ENCODE data around the gene DACT3. TPM values are rescaled to one million over a fixed set of nuclear protein-coding genes. Genes with fewer than 3 reads are reported as not detected.
"Not testable (repeated sequence)": the region's sequence is repeated elsewhere in the genome, so short reads cannot be mapped to it uniquely, and the experiment has no call there.

Gene DACT3
- total RNA-seq, 1 donor from 2014 or later, result 0.32 TPM

- no peak for ATAC-seq
Measured at GRCh38 chr19:46631481-46631880, 29.5 kb downstream of the DACT3 start.

DNA sequence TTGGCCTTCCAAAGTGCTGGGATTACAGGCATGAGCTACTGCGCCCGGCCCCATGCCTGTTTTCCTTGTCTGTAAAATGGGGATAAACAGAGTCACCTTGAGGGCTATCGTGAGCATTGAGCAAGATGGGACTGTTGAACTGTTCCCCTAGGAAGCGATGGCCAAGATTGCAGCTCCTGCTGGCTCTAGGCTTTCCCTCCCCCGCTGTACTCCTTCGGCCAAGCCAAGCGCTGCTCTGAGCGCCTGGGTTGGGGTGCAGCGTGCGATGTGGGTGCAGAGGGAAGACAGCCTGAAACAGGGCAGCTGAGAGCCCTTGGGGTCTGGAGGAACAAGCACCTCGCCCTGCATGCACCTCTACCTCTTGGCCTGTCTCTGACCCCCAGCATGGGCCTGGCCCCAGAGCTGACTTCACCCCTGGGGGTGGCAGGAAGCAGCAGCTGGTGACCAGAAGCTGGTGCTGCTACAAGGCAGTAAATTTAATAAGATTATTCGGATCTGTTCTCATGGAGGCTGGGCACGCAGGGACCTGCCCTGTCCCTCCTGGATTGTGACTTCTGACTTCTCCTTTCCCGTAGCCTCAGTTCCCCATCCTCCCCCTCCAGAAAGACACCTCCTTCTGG lies 30.3 kb downstream of the DACT3 start:
- no peak for ATAC-seq

- no peak for ATAC-seq
Measured at GRCh38 chr19:46629546-46630025, 31.4 kb downstream of the DACT3 start.

DNA sequence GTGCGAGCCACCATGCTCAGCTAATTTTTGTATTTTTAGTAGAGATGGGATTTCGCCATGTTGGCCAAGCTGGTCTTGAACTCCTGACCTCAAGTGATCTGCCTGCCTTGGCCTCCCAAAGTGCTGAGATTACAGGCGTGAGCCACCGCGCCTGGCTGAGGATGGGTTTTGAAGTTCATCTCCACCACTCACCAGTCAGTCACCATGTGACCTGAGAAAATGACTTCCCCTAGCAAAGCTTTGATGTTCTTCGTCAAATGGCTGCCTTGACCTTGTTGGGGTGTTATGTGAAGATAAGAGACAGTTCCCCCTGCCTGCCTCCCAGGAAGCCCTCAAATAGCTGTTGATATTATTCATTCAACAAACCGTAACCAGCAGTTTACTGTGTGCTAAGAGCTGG lies 32.0 kb downstream of the DACT3 start:
- ATAC-seq, result not testable (repeated sequence)

GRCh38 chr19:46626446-46626845 lies 34.5 kb downstream of the DACT3 start:
- ATAC-seq, result no peak

- ATAC-seq, result no peak
Measured at GRCh38 chr19:46625731-46626130, 35.3 kb downstream of the DACT3 start.

- peak; percentile 9 for ATAC-seq
Measured at GRCh38 chr19:46624958-46625661, 35.9 kb downstream of the DACT3 start, which contains the start of gene PTGIR. Gene PTGIR (minus strand): TSS chr19:46625089. CDS start chr19:46624225, 864 bp downstream.

GRCh38 chr19:46623915-46624502 lies 37.0 kb downstream of the DACT3 start:
- no peak for ATAC-seq

DNA sequence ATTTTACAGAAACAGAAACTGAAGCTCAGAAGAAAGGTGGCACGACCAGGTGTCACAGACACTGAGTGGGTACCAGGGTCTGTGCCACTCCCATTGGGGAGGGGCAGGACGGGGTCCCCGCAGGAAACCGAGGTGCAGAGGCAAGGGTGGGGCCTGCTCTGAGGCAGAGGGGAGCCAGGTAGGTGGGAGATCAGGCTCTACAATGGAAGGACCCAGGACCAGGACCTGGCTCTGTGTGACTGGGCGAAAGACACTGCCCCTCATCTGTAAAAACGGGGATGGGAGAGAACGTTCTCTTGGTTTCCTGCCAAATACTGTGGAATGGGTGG lies 38.9 kb downstream of the DACT3 start:
- ATAC-seq, result no peak

GRCh38 chr19:46621191-46622117 lies 39.5 kb downstream of the DACT3 start:
- no peak for ATAC-seq

- ATAC-seq, result no peak
Measured at GRCh38 chr19:46620716-46621115, 40.3 kb downstream of the DACT3 start.

- no peak for ATAC-seq
Measured at GRCh38 chr19:46620267-46620666, 40.7 kb downstream of the DACT3 start.

- peak; percentile 46 for ATAC-seq
Measured at GRCh38 chr19:46618670-46619231, 42.2 kb downstream of the DACT3 start.

DNA sequence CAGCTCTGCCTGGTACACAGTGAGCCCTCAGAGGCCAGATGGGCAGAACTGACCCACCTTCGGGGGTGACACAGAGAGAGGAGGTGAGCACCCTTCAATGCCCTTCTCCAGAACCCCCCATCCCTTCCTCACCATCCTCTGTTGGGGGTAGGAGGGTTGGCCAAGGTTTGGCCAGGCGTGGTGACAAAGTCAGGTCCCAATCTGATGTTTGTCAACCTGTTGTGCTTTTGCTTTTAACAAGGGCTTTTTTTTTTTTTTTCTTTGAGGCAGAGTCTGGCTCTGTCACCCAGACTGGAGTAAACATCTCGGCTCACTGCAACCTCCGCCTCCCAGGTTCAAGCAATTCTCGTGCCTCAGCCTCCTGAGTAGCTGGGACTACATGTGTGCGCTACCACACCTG lies 43.4 kb downstream of the DACT3 start:
- ATAC-seq, result no peak

GRCh38 chr19:46616631-46617322 lies 44.2 kb downstream of the DACT3 start:
- no peak for ATAC-seq

- ATAC-seq, result no peak
Measured at GRCh38 chr19:46615966-46616365, 45.0 kb downstream of the DACT3 start.

GRCh38 chr19:46614114-46614722 lies 46.8 kb downstream of the DACT3 start:
- peak; percentile 68 for ATAC-seq

DNA sequence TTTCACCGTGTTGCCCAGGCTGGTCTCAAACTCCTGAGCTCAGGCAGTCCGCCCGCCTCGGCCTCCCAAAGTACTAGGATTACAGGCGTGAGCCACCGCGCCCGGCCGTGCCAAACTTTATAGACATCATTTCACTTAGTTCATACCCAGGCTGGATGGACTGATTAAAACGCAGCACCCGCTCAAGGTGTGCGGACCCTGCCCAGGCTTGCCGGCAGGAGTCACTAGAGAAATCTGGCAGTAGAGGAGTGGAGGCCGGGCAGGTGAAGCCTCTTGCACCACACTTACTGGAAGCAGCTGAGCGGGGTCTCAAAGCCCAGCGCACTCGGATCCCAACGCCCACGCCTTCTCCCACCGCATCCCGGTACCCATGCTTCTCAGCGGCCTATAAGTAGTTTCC lies 47.5 kb downstream of the DACT3 start:
- ATAC-seq, result peak; percentile 22

DNA sequence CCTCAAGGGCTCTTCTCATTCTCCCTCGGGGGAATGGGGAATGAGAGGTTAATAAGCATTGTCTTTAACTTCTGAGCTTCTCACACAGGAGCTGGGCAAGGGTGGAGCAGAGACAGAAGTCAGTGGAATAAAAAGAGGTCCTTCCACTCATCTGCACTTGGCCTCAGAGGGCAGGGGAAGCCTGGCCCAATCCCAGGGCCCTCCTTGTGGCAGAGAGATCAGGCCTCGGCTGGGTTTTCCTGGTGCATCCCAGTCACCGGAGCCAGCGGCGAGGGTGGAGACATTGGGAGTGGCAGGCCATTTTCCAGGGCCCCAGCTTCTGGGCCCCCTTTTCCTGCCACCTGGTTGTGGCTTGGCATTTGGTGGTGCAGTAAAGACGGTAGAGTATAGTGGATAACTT lies 49.2 kb downstream of the DACT3 start:
- ATAC-seq, result no peak

- no peak for ATAC-seq
Measured at GRCh38 chr19:46610851-46611770, 49.9 kb downstream of the DACT3 start.

All from esophagus mucosa (tissue), 1 donor.